Measurements from ENCODE around the gene KLB.
"Not testable (repeated sequence)": the region's sequence is repeated elsewhere in the genome, so short reads cannot be mapped to it uniquely, and the experiment has no call there.

The KLB gene

DNA sequence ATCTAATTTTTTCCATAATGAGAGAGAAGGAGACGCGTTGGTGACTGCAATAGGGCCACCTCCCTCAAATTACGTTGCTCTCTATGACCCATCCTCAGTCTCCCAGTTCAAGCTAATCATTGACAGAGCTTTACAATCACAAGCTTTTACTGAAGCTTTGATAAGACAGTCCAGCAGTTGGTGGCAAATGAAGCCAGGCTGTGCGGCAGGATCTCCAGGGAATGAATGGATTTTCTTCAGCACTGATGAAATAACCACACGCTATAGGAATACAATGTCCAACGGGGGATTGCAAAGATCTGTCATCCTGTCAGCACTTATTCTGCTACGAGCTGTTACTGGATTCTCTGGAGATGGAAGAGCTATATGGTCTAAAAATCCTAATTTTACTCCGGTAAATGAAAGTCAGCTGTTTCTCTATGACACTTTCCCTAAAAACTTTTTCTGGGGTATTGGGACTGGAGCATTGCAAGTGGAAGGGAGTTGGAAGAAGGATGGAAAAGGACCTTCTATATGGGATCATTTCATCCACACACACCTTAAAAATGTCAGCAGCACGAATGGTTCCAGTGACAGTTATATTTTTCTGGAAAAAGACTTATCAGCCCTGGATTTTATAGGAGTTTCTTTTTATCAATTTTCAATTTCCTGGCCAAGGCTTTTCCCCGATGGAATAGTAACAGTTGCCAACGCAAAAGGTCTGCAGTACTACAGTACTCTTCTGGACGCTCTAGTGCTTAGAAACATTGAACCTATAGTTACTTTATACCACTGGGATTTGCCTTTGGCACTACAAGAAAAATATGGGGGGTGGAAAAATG, at the start of gene KLB:
Gene KLB, plus strand, starts transcription at position 168 of the 821 bp plus-strand sequence. Its CDS starts 20 bp downstream, at position 188.
- DNase-seq (ENCODE audit: low read depth) = no peak

DNA sequence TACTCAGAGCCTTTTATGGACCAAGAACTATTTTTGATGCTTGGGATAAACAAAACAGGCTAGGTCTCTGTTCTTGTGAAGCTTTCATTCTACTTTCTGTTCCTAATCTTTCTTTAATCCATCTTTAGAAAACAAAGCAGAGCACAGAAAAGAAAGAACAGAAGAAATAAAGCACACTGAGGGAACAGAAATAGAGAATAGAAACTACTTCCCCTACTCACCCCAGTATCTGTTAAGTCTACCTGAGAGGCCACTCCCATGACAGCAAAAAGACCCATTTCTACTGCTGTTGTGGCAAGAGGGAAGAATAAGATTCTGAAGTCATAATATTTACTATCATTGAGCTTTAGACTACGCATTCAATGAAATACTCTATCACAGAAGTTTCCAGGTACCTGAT, 49.7 kb upstream of the KLB start:
- DNase-seq (ENCODE audit: low read depth) = no peak

DNA sequence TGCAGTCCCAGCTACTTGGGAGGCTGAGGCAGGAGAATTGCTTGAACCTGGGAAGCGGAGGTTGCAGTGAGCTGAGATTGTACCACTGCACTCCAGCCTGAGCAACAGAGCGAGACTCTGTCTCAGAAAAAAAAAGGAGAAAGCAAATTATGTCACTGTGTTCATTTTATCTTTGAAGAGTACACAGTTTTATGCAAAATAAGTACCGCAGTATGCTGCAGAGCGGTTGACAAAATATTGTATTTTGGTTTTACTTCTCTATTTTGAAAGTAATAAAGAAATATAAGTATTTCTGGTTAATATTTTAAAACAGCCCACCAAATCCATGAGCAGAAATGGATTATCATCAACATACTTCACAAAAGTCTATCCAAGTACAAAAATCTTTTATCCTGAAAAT, 46.1 kb upstream of the KLB start:
- DNase-seq (ENCODE audit: low read depth) = not testable (repeated sequence)

DNA sequence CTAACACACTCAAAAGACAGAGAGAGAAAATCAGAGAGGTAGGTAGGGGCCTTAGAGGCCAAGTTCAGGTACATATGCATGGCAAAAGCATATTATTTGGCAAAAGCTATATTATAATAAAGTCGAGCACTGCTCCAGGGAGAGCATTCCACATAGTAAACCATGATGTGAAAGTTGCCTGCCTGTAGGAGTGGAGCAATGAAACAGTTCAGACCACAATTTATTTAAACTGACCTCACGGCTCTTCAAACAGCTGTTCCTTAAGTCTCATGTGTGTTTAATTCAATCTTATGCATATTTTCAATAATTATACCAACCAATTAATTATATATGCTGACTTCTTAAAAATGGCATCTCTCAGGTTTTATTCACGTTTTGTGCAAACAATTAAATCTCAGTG, 43.9 kb upstream of the KLB start:
- no peak for DNase-seq (ENCODE audit: low read depth)

DNA sequence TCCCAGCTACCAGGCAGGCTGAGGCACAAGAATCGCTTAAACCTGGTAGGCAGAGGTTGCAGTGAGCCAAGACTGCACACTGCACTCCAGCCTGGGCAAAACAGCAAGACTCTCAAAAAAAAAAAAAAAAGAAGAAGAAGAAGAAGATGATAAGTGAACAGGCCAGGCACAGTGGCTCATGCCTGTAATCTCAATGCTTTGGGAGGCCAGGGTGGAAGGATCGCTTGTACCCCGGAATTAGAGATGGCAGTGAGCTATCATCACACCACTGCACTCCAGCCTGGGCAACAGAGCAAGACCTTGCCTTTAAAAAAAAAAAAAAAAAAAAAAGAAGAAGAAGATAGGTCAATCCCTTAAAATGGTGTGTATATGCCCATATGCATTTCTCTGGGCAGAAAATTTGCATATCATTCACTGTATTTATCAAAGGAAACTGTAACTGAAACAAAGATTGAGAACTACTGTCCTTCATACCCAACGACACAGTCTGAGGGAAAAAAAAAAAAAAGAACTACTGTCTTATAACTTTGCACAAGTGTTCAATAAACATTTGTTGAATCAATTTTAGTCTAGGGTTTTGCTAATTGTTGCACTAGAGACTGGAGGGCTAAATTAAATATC, 42.8 kb upstream of the KLB start:
- DNase-seq (ENCODE audit: low read depth) = no peak

DNA sequence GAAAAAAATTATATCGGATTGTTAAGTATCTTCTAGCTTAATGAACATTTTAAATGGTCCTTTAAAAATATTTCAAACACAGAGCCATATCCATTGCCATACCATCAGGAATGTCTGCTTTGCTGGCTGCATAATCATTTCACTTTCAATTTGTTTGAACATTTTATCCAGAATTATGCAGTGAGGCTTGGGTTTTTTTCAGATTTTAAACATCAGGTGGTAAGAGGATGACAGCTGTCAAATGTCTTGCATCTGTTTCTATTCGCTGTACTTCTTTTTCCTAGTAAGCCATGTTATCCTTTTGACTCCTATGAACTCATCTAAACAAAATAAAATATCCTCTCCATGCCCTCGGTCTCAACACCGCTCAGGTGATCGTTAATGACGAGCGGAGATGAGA, 41.4 kb upstream of the KLB start:
- no peak for DNase-seq (ENCODE audit: low read depth)

DNA sequence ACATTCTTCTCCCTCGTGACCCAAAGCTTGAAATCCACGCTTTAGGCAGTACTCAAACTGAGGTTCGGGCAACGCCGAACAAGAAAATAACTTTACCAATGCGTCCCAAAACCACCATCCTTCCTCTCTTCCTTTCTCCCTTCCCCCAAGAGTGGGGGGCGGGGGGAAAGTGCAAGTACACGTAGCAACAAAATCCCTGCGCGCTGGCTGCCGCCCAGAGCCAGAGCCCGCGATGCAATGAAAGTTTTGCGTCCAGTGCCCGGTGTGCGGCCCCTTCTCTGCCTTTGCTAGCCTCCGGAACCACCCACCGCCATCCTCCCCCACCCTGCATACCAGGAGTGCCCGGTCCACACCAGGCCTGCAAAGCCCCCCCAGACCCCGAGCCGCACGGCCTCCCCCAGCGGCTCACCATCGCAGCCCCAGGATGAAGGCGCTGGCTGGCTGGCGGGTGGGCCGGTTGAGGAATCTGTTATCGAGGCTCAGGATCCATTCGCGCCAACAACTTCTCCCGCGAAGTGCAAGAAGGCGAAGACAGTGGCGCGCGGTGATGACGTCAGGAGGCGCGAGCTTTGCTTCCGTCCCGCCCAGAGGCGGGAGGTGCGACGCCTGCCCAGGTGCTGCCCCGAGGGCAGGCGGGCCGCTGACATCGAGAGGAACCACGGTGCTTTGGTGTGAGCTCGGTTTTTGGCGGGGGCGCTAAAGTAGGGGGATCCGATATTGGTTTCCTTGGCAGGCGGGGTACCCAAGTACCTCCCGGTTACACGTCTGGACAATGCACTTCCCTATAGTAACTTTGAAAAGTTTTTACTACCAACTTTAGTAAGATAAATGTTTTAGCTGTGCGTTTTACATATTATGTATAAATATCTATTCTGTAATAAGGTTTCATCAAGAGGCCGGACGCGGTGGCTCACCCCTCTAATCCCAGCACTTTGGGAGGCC, 40.6 kb upstream of the KLB start, which contains the start of gene RFC1:
Gene RFC1, minus strand, starts transcription at position 533 of the 942 bp plus-strand sequence. Its CDS starts 121 bp downstream, at position 412.
- no peak for DNase-seq (ENCODE audit: low read depth)

DNA sequence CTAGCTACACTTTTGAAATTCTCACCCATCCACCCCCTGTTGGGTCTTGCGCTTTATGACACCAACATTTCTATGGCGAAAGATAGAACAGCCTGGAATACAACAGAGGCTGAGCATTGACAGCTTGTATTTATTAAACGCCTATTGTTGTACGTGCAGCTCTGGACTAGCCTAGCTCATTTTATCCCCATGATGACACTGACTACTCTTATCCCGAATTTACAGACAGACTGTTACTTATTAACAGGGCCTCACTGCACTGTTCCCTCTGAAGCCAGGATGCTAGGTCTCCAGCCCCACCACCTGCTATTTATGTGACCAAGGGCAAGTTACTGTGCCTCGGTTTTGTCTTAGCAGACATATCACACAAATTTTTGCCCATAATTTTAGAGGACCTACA, 39.6 kb upstream of the KLB start:
- no peak for DNase-seq (ENCODE audit: low read depth)

DNA sequence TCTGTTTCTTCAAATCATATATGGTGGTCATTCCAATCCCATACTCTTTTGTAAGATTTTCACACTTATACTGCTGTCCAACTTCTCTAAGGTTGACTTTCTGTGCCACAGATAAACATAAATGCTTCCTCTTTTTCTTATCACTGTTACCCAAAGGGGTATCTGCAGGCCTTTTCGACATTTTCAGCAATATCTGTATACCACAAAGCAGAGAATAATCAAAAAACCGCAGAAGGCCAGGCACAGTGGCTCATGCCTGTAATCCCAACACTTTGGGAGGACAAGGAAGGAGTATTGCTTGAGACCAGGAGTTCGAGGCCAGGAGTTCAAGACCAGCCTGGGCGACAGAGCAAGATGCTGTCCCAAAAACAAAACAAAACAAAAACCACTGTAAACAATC, 37.4 kb upstream of the KLB start:
- no peak for DNase-seq (ENCODE audit: low read depth)

DNA sequence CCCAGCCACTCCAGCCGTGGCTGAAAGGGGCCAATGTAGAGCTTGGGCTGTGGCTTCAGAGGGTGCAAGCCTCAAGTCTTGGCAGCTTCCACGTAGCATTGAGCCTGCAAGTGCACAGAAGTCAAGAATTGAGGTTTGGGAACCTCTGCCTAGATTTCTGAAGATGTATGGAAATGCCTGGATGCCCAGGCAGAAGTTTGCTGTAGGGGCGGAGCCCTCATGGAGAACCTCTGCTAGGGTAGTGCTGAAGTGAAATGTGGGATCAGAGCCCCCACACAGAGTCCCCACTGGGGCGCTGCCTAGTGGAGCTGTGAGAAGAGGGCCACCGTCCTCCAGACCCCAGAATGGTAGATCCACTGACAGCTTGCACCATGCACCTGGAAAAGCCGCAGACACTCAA, 35.5 kb upstream of the KLB start:
- not testable (repeated sequence) for DNase-seq (ENCODE audit: low read depth)

DNA sequence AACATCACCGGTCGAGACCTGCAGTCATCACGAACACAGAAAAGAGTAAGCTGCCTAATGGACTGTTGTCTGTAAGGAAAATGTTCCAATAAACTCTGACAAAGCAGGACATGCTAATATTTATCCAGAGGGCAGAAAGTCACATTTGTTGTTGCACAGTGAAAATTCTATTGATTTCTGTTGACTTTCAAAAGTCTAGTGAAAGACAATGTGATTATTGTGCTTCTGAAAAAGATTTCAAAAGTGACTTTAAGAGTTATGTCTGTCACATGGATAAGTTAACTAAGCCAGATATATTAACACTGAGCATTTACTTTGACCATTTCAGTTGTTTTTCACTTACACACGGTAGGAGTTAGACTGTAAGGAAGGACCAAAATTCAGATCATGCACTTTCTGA, 31.3 kb upstream of the KLB start:
- DNase-seq (ENCODE audit: low read depth) = no peak

DNA sequence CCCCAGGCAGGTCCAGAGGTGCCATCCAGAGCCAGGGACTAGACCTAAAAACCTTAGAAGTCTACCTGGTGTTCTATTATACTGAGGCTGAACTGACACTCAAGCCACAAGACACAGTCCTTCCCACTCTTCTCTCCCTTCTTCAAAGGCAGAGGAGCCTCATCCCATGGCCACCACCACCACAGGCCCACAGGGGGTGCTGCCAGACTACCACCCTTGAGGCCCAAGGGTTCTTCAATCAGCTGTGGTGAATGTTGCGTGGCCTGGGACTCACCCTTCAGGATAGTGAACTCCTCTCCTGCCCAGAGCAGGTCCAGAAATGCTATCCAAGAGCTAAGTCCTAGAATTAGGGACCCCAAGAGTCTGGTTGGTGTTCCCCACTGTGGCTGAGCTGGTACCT, 23.0 kb upstream of the KLB start:
- DNase-seq (ENCODE audit: low read depth) = no peak

DNA sequence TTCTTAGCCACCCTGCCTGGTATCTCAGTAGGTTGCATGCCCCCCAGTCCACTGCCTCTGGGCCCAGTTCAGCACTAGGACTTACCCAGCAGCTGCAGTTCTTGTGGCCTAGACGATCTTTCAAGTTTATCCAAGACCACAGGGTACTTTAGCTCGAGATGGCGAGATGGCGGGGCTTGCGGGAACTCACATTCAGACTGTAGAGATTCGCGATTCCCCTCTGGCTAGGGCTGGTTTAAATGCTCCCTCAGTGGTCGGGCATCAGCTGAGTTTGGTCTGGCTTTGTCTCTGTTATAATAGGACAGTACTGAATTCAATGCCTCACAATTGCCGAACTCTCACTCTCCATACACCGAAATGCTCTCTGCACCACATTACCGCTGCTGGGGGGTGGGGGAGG, 22.2 kb upstream of the KLB start:
- DNase-seq (ENCODE audit: low read depth) = no peak

DNA sequence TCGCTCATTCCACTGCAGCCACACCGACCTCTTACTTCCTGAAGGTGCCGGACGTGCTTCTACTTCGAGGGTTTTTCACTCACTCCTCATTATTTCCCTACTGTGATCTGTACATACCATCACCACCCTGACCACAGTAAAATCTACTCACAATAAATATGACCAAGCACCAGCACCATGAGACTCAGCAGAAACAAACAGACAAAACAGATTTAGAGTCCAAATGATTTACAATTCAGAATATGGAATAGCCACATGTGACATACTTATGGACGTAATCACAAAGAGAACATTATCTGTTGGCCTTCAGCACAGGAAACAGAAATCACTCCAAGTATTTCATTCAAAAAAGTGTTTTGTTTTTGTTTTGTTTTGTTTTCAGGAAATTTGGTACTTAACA, 16.1 kb upstream of the KLB start:
- DNase-seq (ENCODE audit: low read depth) = no peak

DNA sequence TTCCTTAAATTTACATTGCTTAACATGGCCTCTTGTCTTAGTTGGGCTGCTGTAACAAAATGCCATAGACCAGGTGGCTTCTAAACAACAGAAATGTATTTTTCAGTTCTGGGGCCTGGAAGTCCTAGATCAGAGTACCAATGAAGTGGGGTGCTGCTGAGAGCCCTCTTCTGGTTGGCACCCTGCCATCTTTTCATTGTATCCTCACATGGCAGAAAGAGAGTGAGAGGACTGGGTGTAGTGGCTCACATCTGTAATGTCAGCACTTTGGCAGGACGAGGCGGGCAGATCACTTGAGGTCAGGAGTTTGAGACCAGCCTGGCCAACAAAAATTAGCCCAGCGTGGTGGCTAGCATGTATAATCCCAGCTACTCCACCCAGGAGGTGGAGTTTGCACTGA, 12.0 kb upstream of the KLB start:
- no peak for DNase-seq (ENCODE audit: low read depth)

DNA sequence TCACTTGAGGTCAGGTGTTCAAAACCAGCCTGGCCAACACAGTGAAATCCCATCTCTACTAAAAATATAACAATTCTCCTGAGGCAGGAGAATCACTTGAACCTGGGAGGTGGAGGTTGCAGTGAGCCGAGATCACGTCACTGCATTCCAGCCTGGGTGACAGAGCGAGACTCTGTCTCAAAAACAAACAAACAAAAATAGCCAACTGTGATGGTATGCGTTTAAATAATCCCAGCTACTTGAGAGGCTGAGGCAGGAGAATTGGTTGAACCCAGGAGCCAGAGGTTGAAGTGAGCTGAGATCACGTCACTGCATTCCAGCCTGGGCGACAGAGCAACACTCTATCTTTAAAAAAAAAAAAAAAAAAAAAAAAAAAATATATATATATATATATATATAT, 5.1 kb upstream of the KLB start:
- DNase-seq (ENCODE audit: low read depth) = not testable (repeated sequence)

DNA sequence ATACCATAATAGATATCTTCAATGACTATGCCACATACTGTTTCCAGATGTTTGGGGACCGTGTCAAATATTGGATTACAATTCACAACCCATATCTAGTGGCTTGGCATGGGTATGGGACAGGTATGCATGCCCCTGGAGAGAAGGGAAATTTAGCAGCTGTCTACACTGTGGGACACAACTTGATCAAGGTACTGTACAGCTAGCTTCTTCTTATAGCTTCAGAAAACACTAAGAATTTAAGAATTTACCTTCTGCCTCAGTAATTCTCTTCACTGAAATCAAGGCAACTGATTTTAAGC, 805 bp downstream of the KLB start:
- DNase-seq (ENCODE audit: low read depth) = no peak

DNA sequence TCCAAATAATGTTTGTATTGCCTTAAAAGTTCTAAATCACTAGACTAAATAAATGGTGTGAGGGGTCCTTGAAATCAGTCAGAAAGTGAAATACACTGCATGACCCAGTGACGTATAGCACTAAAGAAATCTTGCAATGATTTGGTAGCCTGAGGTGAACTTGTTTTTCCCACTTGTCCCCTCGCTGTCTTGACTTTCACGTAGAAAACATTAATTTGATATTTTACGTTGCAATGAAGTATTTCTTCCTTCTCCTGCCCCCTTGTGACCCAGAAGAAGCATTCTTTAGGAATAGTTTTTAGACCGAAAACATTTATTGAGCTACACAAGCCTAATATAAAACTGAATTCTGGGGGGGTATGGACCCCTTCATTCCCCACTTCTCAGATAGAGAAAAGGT, 3.7 kb downstream of the KLB start:
- no peak for DNase-seq (ENCODE audit: low read depth)

DNA sequence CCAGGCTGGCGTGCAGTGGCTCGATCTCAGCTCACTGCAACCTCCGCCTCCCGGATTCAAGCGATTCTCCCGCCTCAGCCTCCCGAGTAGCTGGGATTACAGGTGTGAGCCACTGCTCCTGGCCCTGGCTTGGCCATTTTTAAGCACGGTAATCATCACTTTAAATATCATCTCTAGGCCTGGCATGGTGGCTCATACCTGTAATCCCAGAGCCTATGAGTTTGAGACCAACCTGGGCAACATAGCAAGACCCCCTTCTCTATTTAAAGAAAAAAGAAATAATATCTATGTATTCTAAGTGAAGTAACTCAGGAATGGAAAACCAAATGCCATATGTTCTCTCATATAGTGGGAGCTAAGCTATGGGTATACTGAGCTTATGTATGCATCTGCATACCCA, 4.8 kb downstream of the KLB start:
- DNase-seq (ENCODE audit: low read depth) = not testable (repeated sequence)

DNA sequence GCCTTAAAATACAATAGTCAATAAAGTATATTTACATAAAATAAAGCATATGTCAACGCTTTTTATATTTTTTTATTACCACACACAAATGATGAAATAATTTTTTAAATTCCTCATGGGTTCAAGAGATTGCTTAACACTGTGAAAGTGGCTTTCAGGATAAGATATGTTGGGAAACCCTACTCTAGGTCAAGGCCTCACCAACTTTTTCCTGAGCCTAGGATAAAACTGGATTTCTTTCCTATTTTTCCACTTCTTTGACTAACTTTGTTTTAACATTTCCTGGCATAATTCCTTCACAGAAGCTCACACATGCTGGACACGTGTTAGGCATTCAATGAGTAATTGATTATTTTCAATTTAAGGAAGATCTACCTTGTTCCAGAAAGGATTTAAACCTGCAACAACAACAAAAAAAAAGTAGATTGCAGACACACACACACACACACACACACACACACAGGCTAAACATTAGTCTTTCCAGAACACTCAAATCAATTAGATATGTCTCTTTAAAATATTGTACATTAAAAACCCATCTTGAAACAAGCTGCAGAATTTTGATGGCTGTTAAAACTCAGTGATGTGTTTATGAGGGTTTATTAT, 9.1 kb downstream of the KLB start:
- DNase-seq (ENCODE audit: low read depth) = peak; percentile 0

DNA sequence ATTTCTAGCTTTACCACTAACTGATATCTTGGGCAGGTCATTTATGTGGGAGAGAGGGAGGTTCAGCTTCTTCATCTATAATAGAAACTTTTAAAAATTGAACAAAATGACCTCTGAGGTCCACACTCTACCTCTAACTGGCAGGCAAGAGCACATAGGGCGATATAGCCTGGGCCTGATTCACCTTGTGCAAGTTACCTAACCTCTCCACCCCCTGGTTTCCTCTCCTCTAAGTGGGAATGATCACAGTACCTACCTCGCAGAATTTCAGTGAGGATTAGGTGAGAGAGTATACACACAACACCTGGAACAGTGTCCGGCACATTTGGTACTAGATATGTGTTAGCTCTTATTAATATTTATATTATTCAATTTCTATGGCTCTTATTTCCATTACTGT, 15.5 kb downstream of the KLB start:
- no peak for DNase-seq (ENCODE audit: low read depth)

DNA sequence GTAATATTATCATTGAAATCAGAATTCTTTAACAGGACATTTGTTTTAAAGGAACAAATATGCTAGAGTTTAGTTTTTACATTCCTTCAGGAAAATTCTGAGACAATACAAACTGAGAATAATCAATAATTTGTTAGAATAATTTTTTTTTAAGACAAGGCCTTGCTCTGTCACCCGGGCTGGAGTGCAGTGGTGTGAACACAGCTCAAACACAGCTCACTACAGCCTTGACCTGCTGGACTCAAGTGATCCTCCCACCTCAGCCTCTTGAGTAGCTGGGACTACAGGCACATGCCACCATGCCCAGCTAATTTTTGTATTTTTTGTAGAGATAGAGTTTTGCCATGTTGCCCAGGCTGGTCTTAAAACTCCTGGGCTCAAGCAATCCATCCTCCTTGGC, 18.6 kb downstream of the KLB start:
- DNase-seq (ENCODE audit: low read depth) = not testable (repeated sequence)
